KMS-11 (cell line): ENCODE measurements around the gene CBL.

Experiments
- H2AFZ ChIP-seq: fragments of 200-600 bp; sonication (generic); 2 replicates; pipeline ENCODE4 v1.6.1; 2016; ENCODE audit warnings: antibody characterized with exemption, mixed run types, low read depth
- H3K27ac ChIP-seq: fragments of 200-600 bp; sonication (generic); 2 replicates; pipeline ENCODE4 v1.6.1; 2016; ENCODE audit warnings: mild to moderate bottlenecking, mixed run types
- H3K27me3 ChIP-seq: fragments of 200-600 bp; sonication (generic); 2 replicates; pipeline ENCODE4 v1.6.1; 2017; ENCODE audit warnings: mild to moderate bottlenecking, low read depth, mixed run types, moderate library complexity; ENCODE audit not compliant: insufficient read depth
- H3K36me3 ChIP-seq: fragments of 200-600 bp; sonication (generic); 2 replicates; pipeline ENCODE4 v1.6.1; 2017; ENCODE audit warnings: mild to moderate bottlenecking, mixed run types; ENCODE audit not compliant: insufficient read depth
- H3K4me1 ChIP-seq: fragments of 200-600 bp; sonication (generic); 2 replicates; pipeline ENCODE4 v1.6.1; 2016; ENCODE audit warnings: mild to moderate bottlenecking, low read depth, mixed run types; ENCODE audit not compliant: poor library complexity, severe bottlenecking
- H3K4me2 ChIP-seq: fragments of 200-600 bp; sonication (generic); 2 replicates; pipeline ENCODE4 v1.7.0; 2016; ENCODE audit warnings: mild to moderate bottlenecking, mixed run types
- H3K4me3 ChIP-seq: fragments of 200-600 bp; sonication (generic); IDR thresholded peaks from 2 replicates; pipeline ENCODE4 v1.6.1; 2017; ENCODE audit warnings: low read depth, low read length, mixed read lengths; ENCODE audit not compliant: insufficient read depth
- H3K79me2 ChIP-seq: fragments of 200-600 bp; sonication (generic); 2 replicates; pipeline ENCODE4 v1.6.1; 2016; ENCODE audit warnings: low read depth, mixed run types; ENCODE audit not compliant: insufficient read depth
- H3K9ac ChIP-seq: fragments of 200-600 bp; sonication (generic); 2 replicates; pipeline ENCODE4 v1.6.1; 2016; ENCODE audit warnings: mild to moderate bottlenecking, mixed run types
- H4K20me1 ChIP-seq: fragments of 200-600 bp; sonication (generic); 2 replicates; pipeline ENCODE4 v1.6.1; 2016; ENCODE audit warnings: mild to moderate bottlenecking, mixed run types; ENCODE audit not compliant: insufficient read depth
- CTCF ChIP-seq: fragments of 200-600 bp; sonication (generic); conservative IDR thresholded peaks from 2 replicates; pipeline ENCODE4 v1.6.1; 2017; ENCODE audit warnings: low read depth, mild to moderate bottlenecking, antibody characterized with exemption, low read length, moderate library complexity, mixed read lengths

Gene CBL

GRCh38 chr11:119205574-119206510 lies at the start of gene CBL:
CBL (plus strand) TSS chr11:119206339; CDS start chr11:119206418, 79 bp downstream.
- H2AFZ ChIP-seq: peak within 1 kb of the TSS; percentile 94
- no peaks in the 10 kb centered on the region for H3K36me3 ChIP-seq
- peaks cover 27% of the 10 kb centered on the region; the same call in 1 of the 2 replicates for H3K79me2 ChIP-seq
- H3K4me1 ChIP-seq: peaks cover 13% of the 10 kb centered on the region
- no peak within 1 kb of the TSS for H3K4me3 ChIP-seq
- H3K9ac ChIP-seq: peak within 1 kb of the TSS; percentile 47; the same call in 1 of the 2 replicates
- peak; percentile 67 for TF ChIP-seq CTCF
- H3K27ac ChIP-seq: peak within 1 kb of the TSS; percentile 40; the same call in 1 of the 2 replicates
- H3K27me3 ChIP-seq: no peaks in the 10 kb centered on the region
- peak within 1 kb of the TSS; percentile 60 for H3K4me2 ChIP-seq
- H4K20me1 ChIP-seq: no peaks in the 10 kb centered on the region

GRCh38 chr11:119156496-119156895 lies 49.6 kb upstream of the CBL start:
- no peak overlapping the region for H3K9ac ChIP-seq
- no peaks in the 10 kb centered on the region for H3K79me2 ChIP-seq
- H2AFZ ChIP-seq: no peak overlapping the region
- peaks cover 11% of the 10 kb centered on the region; the same call in 1 of the 2 replicates for H3K27me3 ChIP-seq
- H4K20me1 ChIP-seq: no peaks in the 10 kb centered on the region
- no peak overlapping the region for H3K27ac ChIP-seq
- TF ChIP-seq CTCF: no peak
- H3K4me3 ChIP-seq: no peak overlapping the region
- H3K4me2 ChIP-seq: no peak overlapping the region
- H3K4me1 ChIP-seq: no peaks in the 10 kb centered on the region
- H3K36me3 ChIP-seq: no peaks in the 10 kb centered on the region

GRCh38 chr11:119157063-119157462 lies 49.1 kb upstream of the CBL start:
- Histone ChIP-seq H3K27ac (no peak overlapping the region), H3K27me3 (peaks cover 10% of the 10 kb centered on the region; the same call in 1 of the 2 replicates), H3K36me3 (no peaks in the 10 kb centered on the region), H2AFZ (no peak overlapping the region), H3K9ac (no peak overlapping the region), H4K20me1 (no peaks in the 10 kb centered on the region), H3K79me2 (no peaks in the 10 kb centered on the region), H3K4me3 (no peak overlapping the region), H3K4me2 (no peak overlapping the region), H3K4me1 (no peaks in the 10 kb centered on the region)
- no peak for TF ChIP-seq CTCF

GRCh38 chr11:119158467-119158866 lies 47.7 kb upstream of the CBL start:
- H3K27me3 ChIP-seq: peaks cover 7% of the 10 kb centered on the region; the same call in 1 of the 2 replicates
- H3K4me2 ChIP-seq: no peak overlapping the region
- H3K79me2 ChIP-seq: no peaks in the 10 kb centered on the region
- H2AFZ ChIP-seq: no peak overlapping the region
- no peaks in the 10 kb centered on the region for H3K36me3 ChIP-seq
- no peak overlapping the region for H3K27ac ChIP-seq
- no peaks in the 10 kb centered on the region for H3K4me1 ChIP-seq
- no peak for TF ChIP-seq CTCF
- no peaks in the 10 kb centered on the region for H4K20me1 ChIP-seq
- no peak overlapping the region for H3K4me3 ChIP-seq
- H3K9ac ChIP-seq: no peak overlapping the region
